GM18870 (cell line): ENCODE data around the gene FAM184A.
"Not testable (repeated sequence)": the region's sequence is repeated elsewhere in the genome, so short reads cannot be mapped to it uniquely, and the experiment has no call there.

Experiments used
- ATAC-seq: cut with Tn5 transposase; IDR thresholded peaks from one replicate; pipeline ENCODE4 v1.9.1; 2021; ENCODE audit warnings: moderate library complexity; ENCODE audit not compliant: unreplicated experiment

FAM184A gene

GRCh38 chr6:119022796-119023195 is 55.7 kb downstream of the FAM184A start:
- ATAC-seq = no peak

GRCh38 chr6:119020597-119021561 is 57.6 kb downstream of the FAM184A start:
- no peak for ATAC-seq

GRCh38 chr6:119015165-119015564 is 63.3 kb downstream of the FAM184A start:
- ATAC-seq = not testable (repeated sequence)

- no peak for ATAC-seq
These were observed 65.9 kb downstream of the FAM184A start for GRCh38 chr6:119012521-119012920.

GRCh38 chr6:119009266-119009665 is 69.2 kb downstream of the FAM184A start:
- not testable (repeated sequence) for ATAC-seq

- ATAC-seq = no peak
These were observed 71.5 kb downstream of the FAM184A start for GRCh38 chr6:119006974-119007373.

- no peak for ATAC-seq
These were observed 76.4 kb downstream of the FAM184A start for GRCh38 chr6:119002069-119002468.

GRCh38 chr6:118999494-119000040 is 78.9 kb downstream of the FAM184A start:
- no peak for ATAC-seq

- not testable (repeated sequence) for ATAC-seq
These were observed 81.0 kb downstream of the FAM184A start for GRCh38 chr6:118997426-118997825.

- ATAC-seq = no peak
These were observed 82.1 kb downstream of the FAM184A start for GRCh38 chr6:118996289-118996820.

GRCh38 chr6:118993803-118994251 is 84.6 kb downstream of the FAM184A start:
- no peak for ATAC-seq

GRCh38 chr6:118993358-118993757 is 85.1 kb downstream of the FAM184A start:
- ATAC-seq = no peak

GRCh38 chr6:118992186-118992795 is 86.2 kb downstream of the FAM184A start:
- no peak for ATAC-seq

GRCh38 chr6:118986312-118986711 is 92.2 kb downstream of the FAM184A start:
- no peak for ATAC-seq

- ATAC-seq = no peak
These were observed 93.2 kb downstream of the FAM184A start for GRCh38 chr6:118985123-118985830.

GRCh38 chr6:118984342-118984741 is 94.1 kb downstream of the FAM184A start:
- ATAC-seq = peak; percentile 82

- no peak for ATAC-seq
These were observed 95.9 kb downstream of the FAM184A start for GRCh38 chr6:118982575-118982911.

- no peak for ATAC-seq
These were observed 96.4 kb downstream of the FAM184A start for GRCh38 chr6:118981884-118982574.

GRCh38 chr6:118980063-118980462 is 98.4 kb downstream of the FAM184A start:
- ATAC-seq = no peak

- no peak for ATAC-seq
These were observed 103.7 kb downstream of the FAM184A start for GRCh38 chr6:118974790-118975189.
